Memory B cell (primary cell): ENCODE measurements around the gene RND2.
"Not testable (repeated sequence)": the region's sequence is repeated elsewhere in the genome, so short reads cannot be mapped to it uniquely, and the experiment has no call there.

Source experiments
- ATAC-seq: fragments of 150-1000 bp; cut with Tn5 transposase; 2 replicates; pipeline ENCODE4 v1.10.0; 2021; ENCODE audit warnings: low read depth, mild to moderate bottlenecking, moderate library complexity
- DNase-seq, 2 donors: peaks; one replicate each; pipeline ENCODE4 v3.0.0; 2022; ENCODE audit warnings: low spot score in 2 of 2
- H3K27ac Mint-ChIP-seq: one replicate; pipeline ENCODE4 v1.8.0; 2022; ENCODE audit warnings: mild to moderate bottlenecking, moderate library complexity, mixed read lengths
- H3K27me3 Mint-ChIP-seq: one replicate; pipeline ENCODE4 v1.8.0; 2022; ENCODE audit warnings: mixed read lengths
- H3K36me3 Mint-ChIP-seq: one replicate; pipeline ENCODE4 v1.8.0; 2022; ENCODE audit warnings: mild to moderate bottlenecking, mixed read lengths
- H3K4me1 Mint-ChIP-seq: one replicate; pipeline ENCODE4 v1.8.0; 2022; ENCODE audit warnings: mixed read lengths
- H3K4me3 Mint-ChIP-seq: one replicate; pipeline ENCODE4 v1.8.0; 2022; ENCODE audit warnings: mild to moderate bottlenecking, moderate library complexity, mixed read lengths
- H3K9me3 Mint-ChIP-seq: one replicate; pipeline ENCODE4 v1.8.0; 2022; ENCODE audit warnings: mixed read lengths

The RND2 gene

GRCh38 chr17:43024407-43025289 is at the start of gene RND2:
Gene RND2 (plus strand): TSS chr17:43025231. CDS start chr17:43025348, 117 bp downstream.
- H3K27ac Mint-ChIP-seq, result peak within 1 kb of the TSS; percentile 90
- H3K36me3 Mint-ChIP-seq, result no peaks in the 10 kb centered on the region
- no peaks in the 10 kb centered on the region for H3K27me3 Mint-ChIP-seq
- H3K9me3 Mint-ChIP-seq, result no peaks in the 10 kb centered on the region
- DNase-seq (peak; percentile 79 to 85), ATAC-seq (peak; percentile 70)
- peak within 1 kb of the TSS; percentile 89 for H3K4me3 Mint-ChIP-seq
- peaks cover 25% of the 10 kb centered on the region for H3K4me1 Mint-ChIP-seq

- H3K27me3 Mint-ChIP-seq, result no peaks in the 10 kb centered on the region
- H3K27ac Mint-ChIP-seq, result no peak overlapping the region
- H3K36me3 Mint-ChIP-seq, result no peaks in the 10 kb centered on the region
- ATAC-seq (no peak), DNase-seq (no peak)
- H3K4me1 Mint-ChIP-seq, result peaks cover 13% of the 10 kb centered on the region
- H3K9me3 Mint-ChIP-seq, result no peaks in the 10 kb centered on the region
- H3K4me3 Mint-ChIP-seq, result no peak overlapping the region
Observed at GRCh38 chr17:42975265-42975664, 49.8 kb upstream of the RND2 start.

- peaks cover 15% of the 10 kb centered on the region for H3K4me1 Mint-ChIP-seq
- H3K36me3 Mint-ChIP-seq, H3K27me3 Mint-ChIP-seq, H3K9me3 Mint-ChIP-seq, H3K27ac Mint-ChIP-seq, ATAC-seq, DNase-seq, H3K4me3 Mint-ChIP-seq: not testable (repeated sequence)
Observed at GRCh38 chr17:42975701-42976100, 49.3 kb upstream of the RND2 start.

- ATAC-seq, result peak; percentile 7
- H3K27me3 Mint-ChIP-seq, result no peaks in the 10 kb centered on the region
- H3K4me3 Mint-ChIP-seq, result peak within 1 kb of the TSS; percentile 98
- H3K4me1 Mint-ChIP-seq, result peaks cover 32% of the 10 kb centered on the region
- peak within 1 kb of the TSS; percentile 95 for H3K27ac Mint-ChIP-seq
- H3K36me3 Mint-ChIP-seq, result peaks cover 6% of the 10 kb centered on the region
- DNase-seq, result no peak
- H3K9me3 Mint-ChIP-seq, result no peaks in the 10 kb centered on the region
Observed at GRCh38 chr17:42979511-42980273, 45.3 kb upstream of the RND2 start, which contains the start of gene PTGES3L. Gene PTGES3L (minus strand): TSS chr17:42980080. CDS start chr17:42980053, 27 bp downstream.

- Mint-ChIP-seq H3K36me3 (peaks cover 6% of the 10 kb centered on the region), H3K27ac (peak within 1 kb of the TSS; percentile 95), H3K9me3 (no peaks in the 10 kb centered on the region), H3K27me3 (no peaks in the 10 kb centered on the region), H3K4me3 (peak within 1 kb of the TSS; percentile 98), H3K4me1 (peaks cover 36% of the 10 kb centered on the region)
- peak; percentile 79 for ATAC-seq
- peak; percentile 89 to 90 for DNase-seq
Observed at GRCh38 chr17:42980274-42980765, 44.7 kb upstream of the RND2 start, which contains the start of gene RUNDC1. Gene RUNDC1 (plus strand): TSS chr17:42980565. CDS start chr17:42980577, 12 bp downstream.

GRCh38 chr17:42980766-42981397 is 44.1 kb upstream of the RND2 start:
- Mint-ChIP-seq H3K4me3 (peak overlapping the region; percentile 93), H3K36me3 (peaks cover 6% of the 10 kb centered on the region), H3K4me1 (peaks cover 40% of the 10 kb centered on the region), H3K27me3 (no peaks in the 10 kb centered on the region), H3K27ac (peak overlapping the region; percentile 95), H3K9me3 (no peaks in the 10 kb centered on the region)
- peak; percentile 55 to 66 for DNase-seq
- peak; percentile 63 for ATAC-seq

- peak overlapping the region; percentile 93 for H3K4me3 Mint-ChIP-seq
- ATAC-seq (no peak), DNase-seq (no peak)
- peaks cover 41% of the 10 kb centered on the region for H3K4me1 Mint-ChIP-seq
- peaks cover 6% of the 10 kb centered on the region for H3K36me3 Mint-ChIP-seq
- peak overlapping the region; percentile 95 for H3K27ac Mint-ChIP-seq
- no peaks in the 10 kb centered on the region for H3K27me3 Mint-ChIP-seq
- no peaks in the 10 kb centered on the region for H3K9me3 Mint-ChIP-seq
Observed at GRCh38 chr17:42982266-42982665, 42.8 kb upstream of the RND2 start.

- peak in 1 of 2 donors; percentile 53 for DNase-seq
- Mint-ChIP-seq H3K9me3 (no peaks in the 10 kb centered on the region), H3K4me3 (peak overlapping the region; percentile 81), H3K27ac (peak overlapping the region; percentile 83), H3K4me1 (peaks cover 31% of the 10 kb centered on the region), H3K36me3 (peaks cover 16% of the 10 kb centered on the region), H3K27me3 (no peaks in the 10 kb centered on the region)
- peak; percentile 70 for ATAC-seq
Observed at GRCh38 chr17:42985225-42985624, 39.8 kb upstream of the RND2 start.

- Mint-ChIP-seq H3K9me3 (no peaks in the 10 kb centered on the region), H3K27me3 (no peaks in the 10 kb centered on the region), H3K4me1 (peaks cover 20% of the 10 kb centered on the region), H3K4me3 (no peak overlapping the region), H3K27ac (no peak overlapping the region), H3K36me3 (peaks cover 23% of the 10 kb centered on the region)
- DNase-seq, result no peak
- ATAC-seq, result no peak
Observed at GRCh38 chr17:42989141-42989540, 35.9 kb upstream of the RND2 start.

GRCh38 chr17:42989726-42990652 is 35.0 kb upstream of the RND2 start:
- peaks cover 17% of the 10 kb centered on the region for H3K4me1 Mint-ChIP-seq
- no peaks in the 10 kb centered on the region for H3K9me3 Mint-ChIP-seq
- H3K36me3 Mint-ChIP-seq, result peaks cover 21% of the 10 kb centered on the region
- H3K27me3 Mint-ChIP-seq, result no peaks in the 10 kb centered on the region
- peak overlapping the region; percentile 43 for H3K27ac Mint-ChIP-seq
- no peak overlapping the region for H3K4me3 Mint-ChIP-seq
- DNase-seq (no peak), ATAC-seq (no peak)

GRCh38 chr17:42991471-42991870 is 33.6 kb upstream of the RND2 start:
- ATAC-seq (no peak), DNase-seq (no peak)
- no peaks in the 10 kb centered on the region for H3K27me3 Mint-ChIP-seq
- H3K4me3 Mint-ChIP-seq, result no peak overlapping the region
- no peaks in the 10 kb centered on the region for H3K9me3 Mint-ChIP-seq
- H3K4me1 Mint-ChIP-seq, result peaks cover 12% of the 10 kb centered on the region
- peaks cover 21% of the 10 kb centered on the region for H3K36me3 Mint-ChIP-seq
- no peak overlapping the region for H3K27ac Mint-ChIP-seq

GRCh38 chr17:42992872-42993271 is 32.2 kb upstream of the RND2 start:
- H3K9me3 Mint-ChIP-seq, result no peaks in the 10 kb centered on the region
- H3K4me1 Mint-ChIP-seq, result peaks cover 13% of the 10 kb centered on the region
- H3K27ac Mint-ChIP-seq, result peak overlapping the region; percentile 4
- no peaks in the 10 kb centered on the region for H3K27me3 Mint-ChIP-seq
- H3K36me3 Mint-ChIP-seq, result peaks cover 21% of the 10 kb centered on the region
- ATAC-seq (no peak), DNase-seq (no peak)
- H3K4me3 Mint-ChIP-seq, result no peak overlapping the region

GRCh38 chr17:42993913-42994312 is 31.1 kb upstream of the RND2 start:
- not testable (repeated sequence) for ATAC-seq, DNase-seq, H3K27ac Mint-ChIP-seq, H3K4me3 Mint-ChIP-seq, H3K9me3 Mint-ChIP-seq, H3K27me3 Mint-ChIP-seq
- peaks cover 18% of the 10 kb centered on the region for H3K4me1 Mint-ChIP-seq
- H3K36me3 Mint-ChIP-seq, result peaks cover 18% of the 10 kb centered on the region
